GM08714 (cell line): Measurements from ENCODE around the gene KIF6.
"Not testable (repeated sequence)": the region's sequence is repeated elsewhere in the genome, so short reads cannot be mapped to it uniquely, and the experiment has no call there.

Source experiments
- H3K4me3 ChIP-seq: fragments of 200-500 bp; sonication (Bioruptor generic); 2 replicates; pipeline ENCODE4 v1.5.1; 2014; ENCODE audit warnings: mild to moderate bottlenecking, low read length, inconsistent platforms
- ZNF274 ChIP-seq: IDR thresholded peaks from 2 replicates; pipeline ENCODE4 v1.6.1; 2012; ENCODE audit warnings: mild to moderate bottlenecking, low read depth, low read length

Gene KIF6

DNA sequence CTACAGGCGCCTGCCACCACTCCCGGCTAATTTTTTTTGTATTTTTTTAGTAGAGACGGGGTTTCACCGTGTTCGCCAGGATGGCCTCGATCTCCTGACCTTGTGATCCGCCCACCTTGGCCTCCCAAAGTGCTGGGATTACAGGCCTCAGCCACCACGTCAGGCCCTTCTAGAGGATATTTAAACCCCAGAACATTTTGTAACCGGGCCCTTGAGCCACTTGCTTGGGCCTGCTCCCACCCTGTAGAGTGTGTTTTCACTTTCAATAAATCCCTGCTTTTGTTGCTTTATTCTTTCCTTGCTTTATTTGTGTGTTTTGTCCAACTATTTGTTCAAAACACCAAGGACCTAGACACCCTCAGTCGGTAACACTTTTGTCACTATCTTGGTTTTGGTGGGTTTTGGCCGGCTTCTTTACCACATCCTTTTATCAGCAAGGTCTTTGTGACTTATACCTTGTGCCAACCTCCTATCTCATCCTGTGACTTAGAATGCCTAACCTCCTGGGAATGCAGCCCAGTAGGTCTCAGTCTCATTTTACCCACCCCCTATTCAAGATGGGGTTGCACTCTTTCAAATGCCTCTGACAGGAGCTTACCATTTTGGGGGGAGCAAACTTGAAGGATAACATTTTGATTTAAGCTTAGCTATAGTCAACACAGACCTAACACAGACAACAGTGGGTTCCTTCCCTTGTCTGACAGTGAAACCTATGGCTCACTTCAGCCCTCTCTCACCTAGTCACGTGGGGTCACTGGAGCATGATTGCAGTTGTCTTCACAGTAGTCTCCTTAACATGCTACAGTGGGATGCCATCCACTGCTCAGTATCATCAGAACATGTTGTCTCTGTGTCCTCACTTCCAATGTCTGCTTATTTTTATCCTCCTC, 27.9 kb upstream of the KIF6 start:
- TF ChIP-seq ZNF274, result no peak
- H3K4me3 ChIP-seq, result no peak overlapping the region

DNA sequence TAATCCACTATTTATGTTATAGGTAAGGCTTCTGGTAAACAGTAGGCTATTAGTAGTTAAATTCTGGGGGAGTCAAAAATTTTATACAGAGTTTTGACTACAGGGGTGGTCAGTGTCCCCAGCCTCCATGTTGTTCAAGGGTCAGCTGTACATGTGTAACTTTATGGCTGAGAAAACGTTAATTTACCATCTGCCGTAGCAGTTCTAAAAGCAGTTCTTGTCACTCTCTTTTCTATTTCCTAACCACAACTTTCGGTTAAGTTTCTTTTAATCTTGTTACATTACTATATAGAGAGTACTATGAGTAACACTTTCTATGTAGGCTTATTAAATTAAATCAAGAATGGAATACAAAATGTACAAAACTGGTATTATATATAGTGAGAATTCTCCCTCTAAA, 21.6 kb upstream of the KIF6 start:
- no peak for TF ChIP-seq ZNF274

DNA sequence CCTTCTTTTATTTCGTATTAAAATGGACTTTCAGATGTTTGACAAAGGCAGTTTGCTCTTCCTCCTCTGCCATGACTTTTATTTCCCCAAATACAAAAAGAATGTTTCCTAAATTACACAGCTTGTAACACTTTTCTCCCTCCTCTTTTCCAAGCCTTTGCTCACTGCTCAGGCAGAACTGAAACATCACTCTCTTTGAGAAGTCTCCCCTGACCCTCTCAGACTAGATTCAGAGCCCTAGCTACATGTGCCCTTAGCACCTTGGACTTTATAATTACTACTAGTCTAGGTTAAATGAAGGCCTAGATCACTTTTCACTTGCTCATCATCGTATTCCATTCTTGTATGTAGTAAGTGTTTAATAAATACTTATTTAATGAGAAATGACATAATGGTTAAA, 8.5 kb upstream of the KIF6 start:
- no peak overlapping the region for H3K4me3 ChIP-seq
- TF ChIP-seq ZNF274, result no peak

More for the DNA sequence above, 21.6 kb upstream of the KIF6 start:
- H3K4me3 ChIP-seq, result no peak overlapping the region

DNA sequence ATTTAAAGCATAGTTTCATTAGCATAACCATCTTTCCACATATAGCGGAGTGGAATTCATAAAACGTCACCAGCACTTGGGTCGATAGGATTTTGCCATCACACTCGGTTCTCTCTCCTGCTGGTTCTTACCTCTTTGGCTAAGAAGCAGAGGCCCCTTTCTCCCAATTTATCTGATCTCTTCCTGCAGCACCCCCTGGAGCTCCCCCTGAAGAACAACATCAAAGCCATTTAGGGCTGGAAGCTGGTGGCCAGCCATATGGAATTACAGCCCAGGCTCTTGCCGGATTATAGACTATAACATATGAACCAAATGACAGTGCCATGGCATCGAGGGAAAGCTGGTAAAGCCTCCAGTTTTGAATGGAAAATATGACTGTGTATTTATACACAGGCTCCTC, 6.4 kb upstream of the KIF6 start:
- TF ChIP-seq ZNF274, result no peak
- H3K4me3 ChIP-seq, result no peak overlapping the region

DNA sequence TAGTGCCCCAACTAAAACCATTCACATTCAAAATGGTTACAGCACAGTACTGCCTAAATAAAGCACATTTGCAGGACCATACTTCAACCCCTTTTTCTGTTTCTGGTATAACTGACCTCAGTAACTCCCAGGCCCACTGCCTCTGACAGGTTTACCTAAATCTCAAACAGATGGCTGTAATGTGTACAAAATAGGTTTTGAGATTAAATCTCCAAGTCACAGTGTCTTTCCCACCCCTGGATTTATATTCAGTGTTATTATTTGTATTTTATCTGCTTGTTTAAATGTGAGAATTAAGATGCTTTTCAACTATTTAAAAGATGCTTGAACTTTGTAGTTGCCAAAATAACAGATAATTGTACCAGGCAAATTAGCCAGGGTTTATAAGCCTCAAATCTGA, 4.7 kb upstream of the KIF6 start:
- no peak for TF ChIP-seq ZNF274
- H3K4me3 ChIP-seq, result no peak overlapping the region

DNA sequence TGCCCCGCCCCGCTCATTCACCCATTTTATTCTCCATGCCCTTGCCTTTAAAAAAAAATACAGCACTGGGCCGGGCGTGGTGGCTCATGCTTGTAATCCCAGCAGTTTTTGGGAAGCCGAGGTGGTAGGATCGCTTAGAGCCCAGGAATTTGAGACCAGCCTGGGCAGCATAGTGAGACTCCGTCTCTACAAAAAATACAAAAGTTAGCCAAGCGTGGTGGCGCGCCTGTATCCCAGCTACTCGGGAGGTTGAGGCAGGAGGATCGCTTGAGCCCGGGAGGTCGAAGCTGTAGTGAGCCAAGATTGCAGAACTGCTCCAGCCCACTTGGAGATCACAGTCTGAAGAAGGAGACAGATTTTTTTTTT, 407 bp upstream of the KIF6 start:
- H3K4me3 ChIP-seq, result no peak overlapping the region

DNA sequence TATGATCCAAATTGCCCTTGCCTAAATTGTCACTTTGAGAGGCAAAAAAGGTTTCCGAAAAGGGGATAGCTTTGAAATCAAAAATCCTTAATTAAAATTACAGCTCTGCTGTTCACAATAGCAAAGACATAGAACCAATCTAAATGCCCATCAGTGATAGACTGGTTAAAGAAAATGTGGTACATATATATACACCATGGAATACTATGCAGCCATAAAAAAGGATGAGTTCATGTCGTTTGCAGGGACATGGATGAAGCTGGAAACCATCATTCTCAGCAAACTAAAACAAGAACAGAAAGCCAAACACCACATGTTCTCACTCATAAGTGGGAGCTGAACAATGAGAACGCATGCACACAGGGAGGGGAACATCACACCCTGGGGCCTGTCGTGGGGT, 1.9 kb downstream of the KIF6 start:
- not testable (repeated sequence) for H3K4me3 ChIP-seq

More for the DNA sequence above, 407 bp upstream of the KIF6 start:
- no peak for TF ChIP-seq ZNF274

DNA sequence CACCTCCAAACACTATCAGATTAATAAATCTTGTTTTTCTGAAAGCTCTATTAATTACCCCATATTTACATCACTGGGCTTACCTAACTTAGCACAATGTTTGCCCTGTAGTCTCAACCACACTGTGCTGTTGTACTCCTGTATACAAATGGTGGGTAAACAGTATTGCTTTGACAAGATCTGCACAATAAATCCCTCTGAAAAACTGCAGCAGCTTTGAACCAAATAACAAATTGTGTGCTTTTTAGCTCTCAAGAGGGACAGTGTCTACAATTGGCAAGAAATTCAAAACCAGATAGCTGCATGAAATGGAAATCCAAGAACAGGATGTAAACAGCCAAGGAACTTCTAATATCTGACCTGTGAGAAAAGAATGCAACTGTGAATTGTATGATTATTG, 10.4 kb downstream of the KIF6 start:
- no peak for TF ChIP-seq ZNF274

DNA sequence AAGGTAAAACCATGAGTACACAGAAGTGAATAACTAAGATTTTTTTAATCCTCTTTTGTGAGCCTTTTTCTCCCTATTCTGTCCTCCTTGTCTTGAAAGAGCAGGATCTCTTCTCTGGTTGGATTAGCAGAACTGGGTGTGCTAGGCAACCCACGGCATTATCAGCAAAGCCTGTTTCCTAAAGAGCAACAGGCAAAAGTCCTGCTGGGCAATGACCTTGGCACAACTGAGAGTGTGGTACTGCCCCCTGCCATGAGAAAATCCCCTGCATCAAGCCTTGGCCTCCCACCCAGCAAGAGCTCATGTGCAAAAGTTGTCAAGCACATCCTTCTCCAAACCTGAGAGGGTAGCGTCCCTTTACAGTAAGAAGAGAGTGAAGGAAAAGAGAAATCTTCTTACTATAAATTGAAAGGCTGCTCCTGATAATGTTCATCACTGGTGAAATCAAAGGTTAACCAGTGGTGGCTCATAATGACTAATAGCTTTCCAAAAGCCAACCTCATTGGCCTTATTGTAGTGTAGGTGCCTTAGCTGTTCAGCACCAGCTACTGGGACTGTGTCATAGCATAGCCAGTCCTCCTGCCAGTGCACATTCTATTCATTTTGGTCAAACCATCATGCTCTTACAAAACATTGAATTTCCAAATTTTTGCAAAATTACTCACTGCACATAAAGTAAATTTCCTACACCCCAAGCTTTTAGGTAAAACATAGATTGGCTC, 17.1 kb downstream of the KIF6 start:
- H3K4me3 ChIP-seq, result no peak overlapping the region
- TF ChIP-seq ZNF274, result no peak

More for the DNA sequence above, 10.4 kb downstream of the KIF6 start:
- H3K4me3 ChIP-seq, result no peak overlapping the region

DNA sequence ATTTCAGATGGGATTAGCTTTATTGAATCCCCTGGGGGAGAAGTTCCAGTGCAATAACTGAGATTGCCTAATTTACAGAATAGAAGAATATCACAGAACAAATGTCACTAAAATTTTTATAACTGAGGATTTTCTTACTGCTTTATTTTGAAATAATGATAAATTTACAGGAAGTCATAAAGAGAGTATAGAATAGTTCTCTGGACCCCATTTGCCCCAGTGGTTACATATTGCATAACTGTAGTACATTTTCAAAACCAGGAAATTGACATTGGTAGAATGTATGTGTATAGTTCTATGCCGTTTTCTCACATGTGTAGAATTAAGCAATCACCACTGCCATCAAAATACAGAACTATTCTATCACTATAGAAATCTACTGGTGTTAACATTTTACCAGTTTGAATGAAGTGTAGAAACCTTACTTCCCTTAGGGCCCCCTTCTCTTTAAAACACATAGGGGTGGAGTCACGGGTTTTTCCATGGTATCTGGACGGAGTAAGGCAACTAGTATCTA, 18.3 kb downstream of the KIF6 start:
- no peak for TF ChIP-seq ZNF274
- no peak overlapping the region for H3K4me3 ChIP-seq

DNA sequence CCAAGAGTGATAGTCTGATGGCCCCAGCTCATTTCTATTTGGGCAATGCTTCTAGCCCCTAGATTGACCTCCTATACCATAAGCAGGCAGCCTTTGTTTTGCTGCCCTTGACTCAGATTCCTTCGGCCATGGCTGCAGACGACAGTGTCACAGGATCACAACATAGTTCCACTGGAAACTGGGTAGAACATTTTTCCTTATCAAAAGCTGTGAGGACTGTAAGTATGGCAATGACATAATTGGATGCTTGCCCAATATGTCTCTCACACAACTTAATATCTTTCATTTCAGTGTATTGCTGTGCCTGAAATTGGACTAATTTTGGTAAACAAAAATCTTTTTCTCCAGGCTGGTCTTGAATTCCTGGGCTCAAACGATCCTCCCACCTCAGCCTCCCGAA, 22.9 kb downstream of the KIF6 start:
- no peak overlapping the region for H3K4me3 ChIP-seq
- TF ChIP-seq ZNF274, result no peak

DNA sequence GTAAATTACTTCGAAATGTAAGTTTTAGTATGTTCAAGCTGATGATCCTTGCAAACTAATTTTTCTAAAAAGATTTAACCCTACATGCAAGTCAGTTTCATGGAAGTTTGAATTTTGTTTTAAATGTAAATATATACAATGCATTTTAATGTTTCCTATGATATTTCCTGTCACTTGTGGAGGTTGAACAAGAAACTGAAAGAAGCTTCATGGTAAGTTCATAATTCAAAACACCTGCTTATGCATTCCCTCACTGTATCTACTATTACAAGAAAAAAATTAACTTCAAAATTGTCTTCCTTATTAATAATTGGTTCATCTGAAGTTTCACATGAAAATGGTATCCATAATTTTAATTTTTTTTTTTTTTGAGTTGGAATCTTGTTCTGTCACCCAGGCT, 24.8 kb downstream of the KIF6 start:
- no peak for TF ChIP-seq ZNF274
- no peak overlapping the region for H3K4me3 ChIP-seq

DNA sequence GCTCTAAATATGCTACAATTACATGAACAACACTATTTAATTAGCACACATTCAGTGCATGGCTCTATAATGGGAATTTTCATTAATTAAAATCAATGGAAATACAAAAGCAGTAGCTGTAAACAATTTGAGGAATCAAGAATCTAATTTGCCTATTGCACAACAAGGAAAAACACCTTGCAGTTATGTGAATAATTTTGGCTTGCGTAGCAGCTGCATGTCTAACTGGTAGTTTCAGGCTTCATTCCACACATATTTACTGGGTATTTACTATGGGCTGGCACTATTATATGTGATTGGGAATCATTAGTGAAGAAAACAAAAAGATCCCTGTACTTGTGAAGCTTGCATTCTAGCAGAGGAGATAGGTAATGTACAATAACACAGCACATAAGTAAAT, 26.4 kb downstream of the KIF6 start:
- no peak for TF ChIP-seq ZNF274
- no peak overlapping the region for H3K4me3 ChIP-seq

DNA sequence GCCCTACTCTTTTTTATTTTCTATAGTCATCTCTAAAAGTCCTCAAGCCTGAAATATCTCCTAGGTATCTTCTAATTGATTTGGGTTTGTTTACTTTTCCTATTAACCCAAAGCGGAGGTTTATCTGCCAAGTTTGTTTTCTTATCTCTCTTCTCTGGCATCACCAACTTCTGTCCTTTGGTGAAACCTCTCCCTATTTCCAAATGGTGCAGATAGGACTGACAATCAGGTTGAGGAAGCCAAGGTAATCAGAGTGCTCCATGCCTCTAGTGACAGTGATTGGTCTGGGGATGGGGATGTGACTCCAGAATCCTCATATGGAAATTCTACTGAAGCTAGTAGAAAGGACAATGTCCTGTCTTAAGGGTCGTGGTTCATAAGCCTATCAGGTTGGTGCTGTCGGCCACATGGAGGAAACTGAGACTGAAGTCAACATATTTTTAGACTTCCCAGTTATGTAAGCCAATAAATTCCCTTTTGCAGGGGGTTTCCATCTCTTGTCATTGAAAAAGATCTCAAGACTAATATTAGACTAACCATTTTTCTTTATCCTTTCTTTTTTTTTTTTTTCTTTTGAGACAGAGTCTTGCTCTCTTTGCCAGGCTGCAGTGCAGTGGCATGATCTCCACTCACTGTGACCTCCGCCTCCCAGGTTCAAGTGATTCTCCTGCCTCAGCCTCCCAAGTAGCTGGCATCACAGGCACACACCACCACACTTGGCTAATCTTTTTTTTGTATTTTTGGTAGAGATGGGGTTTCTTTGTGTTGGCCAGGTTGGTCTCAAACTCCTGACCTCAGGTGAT, 28.0 kb downstream of the KIF6 start:
- no peak overlapping the region for H3K4me3 ChIP-seq
- no peak for TF ChIP-seq ZNF274
